GM12872 (cell line): Measurements from ENCODE around the gene DNAI4.

Experiments used
- CTCF ChIP-seq: IDR thresholded peaks from 3 replicates; pipeline ENCODE4 v1.5.1; 2011; ENCODE audit warnings: low read depth, mild to moderate bottlenecking, low read length, moderate library complexity; ENCODE audit not compliant: insufficient read depth

DNAI4 gene

GRCh38 chr1:66889030-66889429, 35.6 kb downstream of the DNAI4 start:
- TF ChIP-seq CTCF: no peak

GRCh38 chr1:66876664-66877063, 48.0 kb downstream of the DNAI4 start:
- no peak for TF ChIP-seq CTCF

GRCh38 chr1:66873111-66873510, 51.5 kb downstream of the DNAI4 start:
- no peak for TF ChIP-seq CTCF

GRCh38 chr1:66867501-66867900, 57.2 kb downstream of the DNAI4 start:
- TF ChIP-seq CTCF: no peak

GRCh38 chr1:66860529-66860928, 64.1 kb downstream of the DNAI4 start:
- TF ChIP-seq CTCF: no peak

GRCh38 chr1:66853379-66853778, 71.3 kb downstream of the DNAI4 start:
- TF ChIP-seq CTCF: no peak

GRCh38 chr1:66852870-66853269, 71.8 kb downstream of the DNAI4 start:
- TF ChIP-seq CTCF: no peak

GRCh38 chr1:66850989-66851388, 73.7 kb downstream of the DNAI4 start:
- no peak for TF ChIP-seq CTCF
